ENCODE data around the gene WFIKKN1.
A peak's percentile ranks its signal among the peaks of the same experiment; 100 is the strongest.

Gene WFIKKN1

GRCh38 chr16:671353-672131 lies 40.8 kb downstream of the WFIKKN1 start:
- no peak overlapping the region for H2AFZ ChIP-seq (ENCODE audit: low read depth, low read length)
- H3K9me3 ChIP-seq (ENCODE audit: control insufficient read depth, low read length), result no peaks in the 10 kb centered on the region
- 96% methylated on average over 40 of the region's 40 CpGs for WGBS
- H3K4me1 ChIP-seq (ENCODE audit: control insufficient read depth, insufficient read depth, low read depth, low read length), result peaks cover 39% of the 10 kb centered on the region
- H3K4ac ChIP-seq (ENCODE audit: low read depth in 1 of 2, low read length in 2 of 2), result no peak overlapping the region
- H3K23ac ChIP-seq (ENCODE audit: low read length in 2 of 2), result no peak overlapping the region
- no peak overlapping the region for H2BK120ac ChIP-seq (ENCODE audit: low read depth, low read length)
- no peak for DNase-seq
- H2BK5ac ChIP-seq (ENCODE audit: low read depth, low read length, poor library complexity, severe bottlenecking), result no peak overlapping the region
- peaks cover 41 to 62% of the 10 kb centered on the region in 2 experiments for H3K36me3 ChIP-seq (ENCODE audit: control insufficient read depth in 1 of 2, insufficient read depth in 2 of 2, low read depth in 1 of 2, low read length in 2 of 2)
- no peak overlapping the region for H3K27ac ChIP-seq (ENCODE audit: low read length, poor library complexity, severe bottlenecking)
- H3K9ac ChIP-seq (ENCODE audit: low read length), result no peak overlapping the region
- no peak overlapping the region for H2BK12ac ChIP-seq (ENCODE audit: low read length in 2 of 2)
- no peak overlapping the region for H2AK5ac ChIP-seq (ENCODE audit: low read length, severe bottlenecking)
- no peak overlapping the region for H3K14ac ChIP-seq (ENCODE audit: low read length in 2 of 2)
- no peak overlapping the region for H3K18ac ChIP-seq (ENCODE audit: low read depth in 1 of 2, low read length in 2 of 2)
- no peak overlapping the region for H4K8ac ChIP-seq (ENCODE audit: low read length)
- peaks cover 23% of the 10 kb centered on the region for H3K79me1 ChIP-seq (replicated peaks; ENCODE audit: low read length, poor library complexity, severe bottlenecking)
- H3K4me2 ChIP-seq (ENCODE audit: low read length, poor library complexity, severe bottlenecking), result no peak overlapping the region
- no peak overlapping the region for H2BK15ac ChIP-seq (ENCODE audit: low read depth, poor library complexity, severe bottlenecking)
- no peak overlapping the region for H3K4me3 ChIP-seq (ENCODE audit: insufficient read depth in 1 of 2, low read depth in 1 of 2, low read length in 2 of 2)
- no peaks in the 10 kb centered on the region for H3K27me3 ChIP-seq (ENCODE audit: control insufficient read depth in 1 of 2, insufficient read depth in 1 of 2, low read length in 2 of 2)
- H4K91ac ChIP-seq (ENCODE audit: low read length), result no peak overlapping the region

- Histone ChIP-seq H2BK15ac (ENCODE audit: low read depth, poor library complexity, severe bottlenecking) (no peak overlapping the region), H3K14ac (ENCODE audit: low read length in 2 of 2) (no peak overlapping the region), H3K23ac (ENCODE audit: low read length in 2 of 2) (no peak overlapping the region), H3K18ac (ENCODE audit: low read depth in 1 of 2, low read length in 2 of 2) (no peak overlapping the region), H3K4me1 (ENCODE audit: control insufficient read depth, insufficient read depth, low read depth, low read length) (peaks cover 40% of the 10 kb centered on the region), H2AFZ (ENCODE audit: low read depth, low read length) (no peak overlapping the region), H2BK120ac (ENCODE audit: low read depth, low read length) (no peak overlapping the region), H3K4ac (ENCODE audit: low read depth in 1 of 2, low read length in 2 of 2) (no peak overlapping the region), H2BK12ac (ENCODE audit: low read length in 2 of 2) (no peak overlapping the region), H3K27me3 (ENCODE audit: control insufficient read depth in 1 of 2, insufficient read depth in 1 of 2, low read length in 2 of 2) (no peaks in the 10 kb centered on the region), H3K4me3 (ENCODE audit: insufficient read depth in 1 of 2, low read depth in 1 of 2, low read length in 2 of 2) (no peak overlapping the region), H3K4me2 (ENCODE audit: low read length, poor library complexity, severe bottlenecking) (no peak overlapping the region), H3K79me1 (replicated peaks; ENCODE audit: low read length, poor library complexity, severe bottlenecking) (peaks cover 23% of the 10 kb centered on the region), H4K8ac (ENCODE audit: low read length) (no peak overlapping the region), H3K27ac (ENCODE audit: low read length, poor library complexity, severe bottlenecking) (no peak overlapping the region), H3K9me3 (ENCODE audit: control insufficient read depth, low read length) (no peaks in the 10 kb centered on the region), H4K91ac (ENCODE audit: low read length) (peak overlapping the region; percentile 46), H2AK5ac (ENCODE audit: low read length, severe bottlenecking) (no peak overlapping the region), H3K9ac (ENCODE audit: low read length) (no peak overlapping the region), H3K36me3 (ENCODE audit: control insufficient read depth in 1 of 2, insufficient read depth in 2 of 2, low read depth in 1 of 2, low read length in 2 of 2) (peaks cover 41 to 65% of the 10 kb centered on the region in 2 experiments), H2BK5ac (ENCODE audit: low read depth, low read length, poor library complexity, severe bottlenecking) (no peak overlapping the region)
- 98% methylated on average over 19 of the region's 19 CpGs for WGBS
- no peak for DNase-seq
These were observed 41.6 kb downstream of the WFIKKN1 start for GRCh38 chr16:672371-672770.

GRCh38 chr16:672851-673250 lies 42.1 kb downstream of the WFIKKN1 start:
- H3K9me3 ChIP-seq (ENCODE audit: control insufficient read depth, low read length), result no peaks in the 10 kb centered on the region
- H3K18ac ChIP-seq (ENCODE audit: low read depth in 1 of 2, low read length in 2 of 2), result no peak overlapping the region
- H3K4ac ChIP-seq (ENCODE audit: low read depth in 1 of 2, low read length in 2 of 2), result no peak overlapping the region
- peaks cover 41 to 70% of the 10 kb centered on the region in 2 experiments for H3K36me3 ChIP-seq (ENCODE audit: control insufficient read depth in 1 of 2, insufficient read depth in 2 of 2, low read depth in 1 of 2, low read length in 2 of 2)
- H4K8ac ChIP-seq (ENCODE audit: low read length), result no peak overlapping the region
- H3K27me3 ChIP-seq (ENCODE audit: control insufficient read depth in 1 of 2, insufficient read depth in 1 of 2, low read length in 2 of 2), result no peaks in the 10 kb centered on the region
- peak overlapping the region; percentile 46 for H4K91ac ChIP-seq (ENCODE audit: low read length)
- no peak overlapping the region for H3K4me2 ChIP-seq (ENCODE audit: low read length, poor library complexity, severe bottlenecking)
- peaks cover 23% of the 10 kb centered on the region for H3K79me1 ChIP-seq (replicated peaks; ENCODE audit: low read length, poor library complexity, severe bottlenecking)
- no peak overlapping the region for H3K23ac ChIP-seq (ENCODE audit: low read length in 2 of 2)
- no peak overlapping the region for H2BK120ac ChIP-seq (ENCODE audit: low read depth, low read length)
- H3K4me1 ChIP-seq (ENCODE audit: control insufficient read depth, insufficient read depth, low read depth, low read length), result peaks cover 37% of the 10 kb centered on the region
- H3K4me3 ChIP-seq (ENCODE audit: insufficient read depth in 1 of 2, low read depth in 1 of 2, low read length in 2 of 2), result no peak overlapping the region
- no peak overlapping the region for H3K14ac ChIP-seq (ENCODE audit: low read length in 2 of 2)
- no peak for DNase-seq
- H2BK12ac ChIP-seq (ENCODE audit: low read length in 2 of 2), result no peak overlapping the region
- H2AK5ac ChIP-seq (ENCODE audit: low read length, severe bottlenecking), result no peak overlapping the region
- no peak overlapping the region for H2AFZ ChIP-seq (ENCODE audit: low read depth, low read length)
- H2BK15ac ChIP-seq (ENCODE audit: low read depth, poor library complexity, severe bottlenecking), result no peak overlapping the region
- no peak overlapping the region for H2BK5ac ChIP-seq (ENCODE audit: low read depth, low read length, poor library complexity, severe bottlenecking)
- WGBS, result 95% methylated on average over 21 of the region's 21 CpGs
- no peak overlapping the region for H3K9ac ChIP-seq (ENCODE audit: low read length)
- no peak overlapping the region for H3K27ac ChIP-seq (ENCODE audit: low read length, poor library complexity, severe bottlenecking)

- no peak overlapping the region for H3K9ac ChIP-seq (ENCODE audit: low read length)
- H3K18ac ChIP-seq (ENCODE audit: low read depth in 1 of 2, low read length in 2 of 2), result no peak overlapping the region
- no peak overlapping the region for H3K27ac ChIP-seq (ENCODE audit: low read length, poor library complexity, severe bottlenecking)
- H3K4me1 ChIP-seq (ENCODE audit: control insufficient read depth, insufficient read depth, low read depth, low read length), result peaks cover 41% of the 10 kb centered on the region
- peak overlapping the region; percentile 8 for H2BK15ac ChIP-seq (ENCODE audit: low read depth, poor library complexity, severe bottlenecking)
- no peak overlapping the region for H4K91ac ChIP-seq (ENCODE audit: low read length)
- H4K8ac ChIP-seq (ENCODE audit: low read length), result no peak overlapping the region
- peaks cover 23% of the 10 kb centered on the region for H3K79me1 ChIP-seq (replicated peaks; ENCODE audit: low read length, poor library complexity, severe bottlenecking)
- no peak overlapping the region for H3K23ac ChIP-seq (ENCODE audit: low read length in 2 of 2)
- peaks cover 41 to 74% of the 10 kb centered on the region in 2 experiments for H3K36me3 ChIP-seq (ENCODE audit: control insufficient read depth in 1 of 2, insufficient read depth in 2 of 2, low read depth in 1 of 2, low read length in 2 of 2)
- H3K9me3 ChIP-seq (ENCODE audit: control insufficient read depth, low read length), result no peaks in the 10 kb centered on the region
- DNase-seq, result no peak
- H2AK5ac ChIP-seq (ENCODE audit: low read length, severe bottlenecking), result no peak overlapping the region
- H3K4me2 ChIP-seq (ENCODE audit: low read length, poor library complexity, severe bottlenecking), result no peak overlapping the region
- no peak overlapping the region for H3K4ac ChIP-seq (ENCODE audit: low read depth in 1 of 2, low read length in 2 of 2)
- no peaks in the 10 kb centered on the region for H3K27me3 ChIP-seq (ENCODE audit: control insufficient read depth in 1 of 2, insufficient read depth in 1 of 2, low read length in 2 of 2)
- no peak overlapping the region for H3K14ac ChIP-seq (ENCODE audit: low read length in 2 of 2)
- H2BK120ac ChIP-seq (ENCODE audit: low read depth, low read length), result no peak overlapping the region
- no peak overlapping the region for H3K4me3 ChIP-seq (ENCODE audit: insufficient read depth in 1 of 2, low read depth in 1 of 2, low read length in 2 of 2)
- WGBS, result 97% methylated on average over 17 of the region's 18 CpGs
- no peak overlapping the region for H2BK12ac ChIP-seq (ENCODE audit: low read length in 2 of 2)
- H2BK5ac ChIP-seq (ENCODE audit: low read depth, low read length, poor library complexity, severe bottlenecking), result no peak overlapping the region
- no peak overlapping the region for H2AFZ ChIP-seq (ENCODE audit: low read depth, low read length)
These were observed 42.7 kb downstream of the WFIKKN1 start for GRCh38 chr16:673399-673991.
